GM23248 (cell line): ENCODE data around the gene TMEM14C.

Experiments used
- EZH2 ChIP-seq: fragments of 200-600 bp; sonication (generic); IDR thresholded peaks from 2 replicates; pipeline ENCODE4 v1.6.1; 2018; ENCODE audit warnings: antibody characterized with exemption, mild to moderate bottlenecking; ENCODE audit not compliant: insufficient read depth, poor library complexity, severe bottlenecking
- EZH2phosphoT487 ChIP-seq: fragments of 200-600 bp; sonication (generic); IDR thresholded peaks from 2 replicates; pipeline ENCODE4 v1.6.1; 2018; ENCODE audit warnings: antibody characterized with exemption, moderate library complexity, mild to moderate bottlenecking, low read depth; ENCODE audit not compliant: insufficient read depth

- no peak for TF ChIP-seq EZH2phosphoT487
- no peak for TF ChIP-seq EZH2
Measured at GRCh38 chr6:10742251-10742650, 19.4 kb downstream of the TMEM14C start.
